DND-41 (cell line): ENCODE data around the gene GOLGA1.

Experiments
- CTCF ChIP-seq: IDR thresholded peaks from 2 replicates; pipeline ENCODE4 v1.5.1; 2012; ENCODE audit warnings: borderline replicate concordance, low read length, moderate library complexity, mild to moderate bottlenecking; ENCODE audit not compliant: poor library complexity, severe bottlenecking; ENCODE audit errors: extremely low read depth
- EZH2 ChIP-seq: IDR thresholded peaks from 3 replicates; pipeline ENCODE4 v1.6.1; 2012; ENCODE audit warnings: borderline replicate concordance, low read depth, mild to moderate bottlenecking, moderate library complexity, low read length, inconsistent platforms; ENCODE audit not compliant: severe bottlenecking

- TF ChIP-seq CTCF (no peak), EZH2 (no peak)
Measured at GRCh38 chr9:124894035-124894740, 46.7 kb downstream of the GOLGA1 start.
